ENCODE data around the gene HSD17B8. TPM values are rescaled to one million over a fixed set of nuclear protein-coding genes. Genes with fewer than 3 reads are reported as not detected.

The HSD17B8 gene
- total RNA-seq, 3 donors from 2014 or later (not counting 1 experiment from before 2014, with no cell fraction given) = 5.4 to 7.7 (median 6.8) TPM

- intact Hi-C loops (cut with micrococcal nuclease) = no loop called here
- Histone ChIP-seq H3K36me3 (ENCODE audit: control insufficient read depth, insufficient read depth, low read length) (no peaks in the 10 kb centered on the region), H3K4me3 (ENCODE audit: low read length) (no peak overlapping the region), H3K9me3 (ENCODE audit: control insufficient read depth, insufficient read depth, low read length) (peaks cover 2% of the 10 kb centered on the region), H3K27me3 (ENCODE audit: control insufficient read depth, insufficient read depth, low read length) (peaks cover 25% of the 10 kb centered on the region), H3K4me1 (ENCODE audit: control insufficient read depth, insufficient read depth, low read length) (peaks cover 27% of the 10 kb centered on the region), H3K27ac (ENCODE audit: low read length) (no peak overlapping the region)
- no peak for ATAC-seq
- Mint-ChIP-seq H3K27ac (no peak overlapping the region), H3K36me3 (peaks cover 10% of the 10 kb centered on the region), H3K4me3 (no peak overlapping the region), H3K27me3 (ENCODE audit: low read depth in 2 of 2) (peaks cover 43 to 50% of the 10 kb centered on the region in 2 donors), H3K4me1 (peaks cover 18 to 32% of the 10 kb centered on the region in 2 donors), H3K9me3 (peaks cover 7 to 9% of the 10 kb centered on the region in 2 donors)
- 71% methylated on average over 1 of the region's 1 CpG for WGBS (ENCODE audit: insufficient coverage)
- no peak for TF ChIP-seq CTCF (IDR thresholded peaks at IDR 0.05)
- DNase-seq = no peak
These were observed 16.6 kb upstream of the HSD17B8 start for GRCh38 chr6:33187809-33188208.

GRCh38 chr6:33189164-33189563 lies 15.3 kb upstream of the HSD17B8 start:
- no peak for DNase-seq
- WGBS (ENCODE audit: insufficient coverage) = 92% methylated on average over 8 of the region's 8 CpGs
- intact Hi-C loops (cut with micrococcal nuclease) = no loop called here
- Mint-ChIP-seq H3K27ac (no peak overlapping the region), H3K4me3 (no peak overlapping the region), H3K4me1 (peaks cover 7 to 26% of the 10 kb centered on the region in 2 donors), H3K9me3 (no peaks in the 10 kb centered on the region), H3K27me3 (ENCODE audit: low read depth in 2 of 2) (peaks cover 43 to 52% of the 10 kb centered on the region in 2 donors), H3K36me3 (no peaks in the 10 kb centered on the region)
- no peak for TF ChIP-seq CTCF (IDR thresholded peaks at IDR 0.05)
- no peak for ATAC-seq
- peaks cover 2% of the 10 kb centered on the region for H3K36me3 ChIP-seq (ENCODE audit: control insufficient read depth, insufficient read depth, low read length)
- H3K9me3 ChIP-seq (ENCODE audit: control insufficient read depth, insufficient read depth, low read length) = no peaks in the 10 kb centered on the region
- no peak overlapping the region for H3K4me3 ChIP-seq (ENCODE audit: low read length)
- peaks cover 25% of the 10 kb centered on the region for H3K27me3 ChIP-seq (ENCODE audit: control insufficient read depth, insufficient read depth, low read length)
- peaks cover 22% of the 10 kb centered on the region for H3K4me1 ChIP-seq (ENCODE audit: control insufficient read depth, insufficient read depth, low read length)
- H3K27ac ChIP-seq (ENCODE audit: low read length) = no peak overlapping the region

DNA sequence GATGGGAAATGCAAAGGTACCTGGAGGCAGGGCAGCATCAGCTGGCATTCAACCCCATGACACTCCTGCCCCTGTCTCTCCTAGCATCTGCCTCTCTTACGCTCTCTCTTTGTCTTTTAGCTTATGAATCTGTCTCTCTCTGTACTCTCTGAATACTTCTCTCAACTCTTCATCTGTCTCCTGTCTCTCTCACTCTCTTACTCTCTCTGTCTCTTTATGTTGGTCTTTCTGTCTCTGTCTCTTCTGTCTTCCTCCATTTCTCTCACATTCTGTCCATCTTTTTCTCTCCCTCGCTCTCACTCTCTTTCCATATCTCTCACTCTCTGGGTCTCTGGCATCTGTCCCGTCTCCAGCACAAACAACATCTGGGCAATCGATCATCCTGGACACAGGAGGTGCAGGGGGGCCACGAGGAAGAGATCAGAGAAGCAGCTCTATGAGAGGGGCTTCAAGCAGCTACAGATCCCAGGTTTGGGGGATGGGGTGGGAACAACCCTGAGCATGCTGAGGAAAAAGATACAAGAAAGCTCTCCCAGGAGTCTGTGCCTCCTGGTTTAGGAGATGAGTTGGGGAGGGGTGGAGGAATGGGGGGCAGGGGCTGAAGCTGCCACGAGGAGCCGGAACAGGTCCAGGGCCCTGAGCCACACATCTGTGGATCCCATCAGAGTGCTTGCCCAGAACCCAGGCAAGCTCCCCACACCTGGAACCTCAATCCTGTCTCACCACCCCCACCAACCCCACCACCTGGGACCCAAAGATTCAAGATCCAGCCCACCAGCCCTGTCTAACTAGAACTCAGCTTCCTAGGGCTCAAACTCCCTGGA lies 14.6 kb upstream of the HSD17B8 start:
- Histone ChIP-seq H3K9me3 (ENCODE audit: control insufficient read depth, insufficient read depth, low read length) (no peaks in the 10 kb centered on the region), H3K36me3 (ENCODE audit: control insufficient read depth, insufficient read depth, low read length) (peaks cover 7% of the 10 kb centered on the region), H3K27ac (ENCODE audit: low read length) (no peak overlapping the region), H3K27me3 (ENCODE audit: control insufficient read depth, insufficient read depth, low read length) (peaks cover 25% of the 10 kb centered on the region), H3K4me1 (ENCODE audit: control insufficient read depth, insufficient read depth, low read length) (peaks cover 21% of the 10 kb centered on the region), H3K4me3 (ENCODE audit: low read length) (no peak overlapping the region)
- no peak for TF ChIP-seq CTCF (IDR thresholded peaks at IDR 0.05)
- no peaks in the 10 kb centered on the region for H3K9me3 Mint-ChIP-seq
- peaks cover 43 to 45% of the 10 kb centered on the region in 2 donors for H3K27me3 Mint-ChIP-seq (ENCODE audit: low read depth in 2 of 2)
- no peaks in the 10 kb centered on the region for H3K36me3 Mint-ChIP-seq
- peaks cover 7 to 20% of the 10 kb centered on the region in 2 donors for H3K4me1 Mint-ChIP-seq
- H3K4me3 Mint-ChIP-seq = no peak overlapping the region
- H3K27ac Mint-ChIP-seq = no peak overlapping the region
- DNase-seq = no peak
- WGBS (ENCODE audit: insufficient coverage) = 62% methylated on average over 7 of the region's 7 CpGs
- ATAC-seq = no peak
- intact Hi-C loops (cut with micrococcal nuclease) = no loop called here

Measured in natural killer cell (primary cell).